Suprapubic skin (tissue), 4 donors: ENCODE measurements around the gene SOX6.

Experiments used
- EP300 ChIP-seq: sonication (generic); formaldehyde crosslinking; IDR thresholded peaks from one replicate; pipeline ENCODE4 v1.6.1; 2017; ENCODE audit warnings: antibody characterized with exemption
- POLR2AphosphoS5 ChIP-seq, 3 donors: sonication (generic); formaldehyde crosslinking; IDR thresholded peaks; one replicate each; pipeline ENCODE4 v1.6.1; 2017; ENCODE audit warnings: antibody characterized with exemption in 3 of 3
- TF ChIP-seq, protein P1 (sequence below), 2 donors: fragments of 200-600 bp in 1 of 2; fragments of 450-650 bp in 1 of 2; sonication (generic) in 1 of 2; IDR thresholded peaks; one replicate each; pipeline ENCODE4 v1.5.1; 2016 to 2019; ENCODE audit warnings: antibody characterized with exemption in 2 of 2, mild to moderate bottlenecking in 1 of 2, moderate library complexity in 1 of 2

DNA sequence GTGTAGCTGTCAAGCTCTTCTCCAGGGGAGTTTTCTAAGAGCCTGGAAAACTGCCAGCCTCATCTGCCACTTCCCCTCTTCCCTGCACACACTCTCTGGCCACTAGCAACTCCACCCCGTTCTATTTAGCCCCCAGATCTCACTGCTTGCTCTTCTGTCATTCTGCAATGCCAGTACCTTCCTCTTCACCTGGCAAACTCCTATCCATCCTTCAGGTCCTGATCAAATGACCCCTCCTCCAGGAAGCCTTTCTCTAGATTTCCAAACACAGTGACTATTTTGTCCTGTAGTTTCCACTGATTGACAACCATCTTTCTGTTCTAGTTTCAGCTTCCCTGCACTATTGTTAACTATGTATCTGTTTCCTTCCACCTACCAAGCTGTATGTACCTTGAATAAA, 437.7 kb downstream of the SOX6 start:
- TF ChIP-seq, protein P1, sequence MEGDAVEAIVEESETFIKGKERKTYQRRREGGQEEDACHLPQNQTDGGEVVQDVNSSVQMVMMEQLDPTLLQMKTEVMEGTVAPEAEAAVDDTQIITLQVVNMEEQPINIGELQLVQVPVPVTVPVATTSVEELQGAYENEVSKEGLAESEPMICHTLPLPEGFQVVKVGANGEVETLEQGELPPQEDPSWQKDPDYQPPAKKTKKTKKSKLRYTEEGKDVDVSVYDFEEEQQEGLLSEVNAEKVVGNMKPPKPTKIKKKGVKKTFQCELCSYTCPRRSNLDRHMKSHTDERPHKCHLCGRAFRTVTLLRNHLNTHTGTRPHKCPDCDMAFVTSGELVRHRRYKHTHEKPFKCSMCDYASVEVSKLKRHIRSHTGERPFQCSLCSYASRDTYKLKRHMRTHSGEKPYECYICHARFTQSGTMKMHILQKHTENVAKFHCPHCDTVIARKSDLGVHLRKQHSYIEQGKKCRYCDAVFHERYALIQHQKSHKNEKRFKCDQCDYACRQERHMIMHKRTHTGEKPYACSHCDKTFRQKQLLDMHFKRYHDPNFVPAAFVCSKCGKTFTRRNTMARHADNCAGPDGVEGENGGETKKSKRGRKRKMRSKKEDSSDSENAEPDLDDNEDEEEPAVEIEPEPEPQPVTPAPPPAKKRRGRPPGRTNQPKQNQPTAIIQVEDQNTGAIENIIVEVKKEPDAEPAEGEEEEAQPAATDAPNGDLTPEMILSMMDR (IDR thresholded peaks at IDR 0.05), result no peak
- TF ChIP-seq EP300 (no peak), POLR2AphosphoS5 (IDR thresholded peaks at IDR 0.05) (no peak)
